GM23338 (cell line): Measurements from ENCODE around the gene DNAJC6. TPM values are rescaled to one million over a fixed set of nuclear protein-coding genes. Genes with fewer than 3 reads are reported as not detected.

Experiments
- ATAC-seq: fragments of 200-7000 bp; cut with Tn5 transposase; 3 replicates; pipeline ENCODE4 v1.9.1; 2020
- DNase-seq: peaks from one replicate; pipeline ENCODE4 v3.0.0-alpha.2; 2015; ENCODE audit warnings: low spot score
- H2AFZ ChIP-seq: fragments of 200-600 bp; sonication (generic); 2 replicates; pipeline ENCODE4 v1.8.0; 2016; ENCODE audit warnings: antibody characterized with exemption, mild to moderate bottlenecking, moderate library complexity
- H3F3A ChIP-seq: fragments of 200-600 bp; sonication (generic); replicated peaks from 2 replicates; pipeline ENCODE4 v1.8.0; 2017; ENCODE audit warnings: antibody characterized with exemption, mixed run types, low read depth
- H3K27ac ChIP-seq: fragments of 200-600 bp; sonication (generic); 2 replicates; pipeline ENCODE4 v1.6.1; 2016; ENCODE audit warnings: low read depth
- H3K27me3 ChIP-seq: fragments of 200-600 bp; sonication (generic); 2 replicates; pipeline ENCODE4 v1.8.0; 2016; ENCODE audit warnings: mild to moderate bottlenecking, mixed run types, moderate library complexity; ENCODE audit not compliant: insufficient read depth
- H3K36me3 ChIP-seq: fragments of 200-600 bp; sonication (generic); 2 replicates; pipeline ENCODE4 v1.8.0; 2016; ENCODE audit warnings: mild to moderate bottlenecking; ENCODE audit not compliant: insufficient read depth
- H3K4me1 ChIP-seq: fragments of 200-600 bp; sonication (generic); 2 replicates; pipeline ENCODE4 v1.8.0; 2016; ENCODE audit warnings: mild to moderate bottlenecking, moderate library complexity; ENCODE audit not compliant: insufficient read depth
- H3K4me2 ChIP-seq: fragments of 200-600 bp; sonication (generic); 2 replicates; pipeline ENCODE4 v1.7.1; 2017; ENCODE audit warnings: mixed run types
- H3K4me3 ChIP-seq: fragments of 200-600 bp; sonication (generic); 2 replicates; pipeline ENCODE4 v1.6.1; 2016; ENCODE audit warnings: mixed run types
- H3K79me2 ChIP-seq: fragments of 200-600 bp; sonication (generic); replicated peaks from 2 replicates; pipeline ENCODE4 v1.8.0; 2017; ENCODE audit warnings: mild to moderate bottlenecking; ENCODE audit not compliant: insufficient read depth
- H3K9me2 ChIP-seq: fragments of 200-600 bp; sonication (generic); 2 replicates; pipeline ENCODE4 v1.8.0; 2017; ENCODE audit not compliant: insufficient read depth
- H4K20me1 ChIP-seq: fragments of 200-600 bp; sonication (generic); replicated peaks from 2 replicates; pipeline ENCODE4 v1.8.0; 2017; ENCODE audit warnings: mild to moderate bottlenecking; ENCODE audit not compliant: insufficient read depth
- H3K27ac Mint-ChIP-seq: 2 replicates; pipeline ENCODE4 v1.8.0; 2020; ENCODE audit warnings: inconsistent platforms, mild to moderate bottlenecking, moderate library complexity, mixed read lengths
- H3K27me3 Mint-ChIP-seq: 3 replicates; pipeline ENCODE4 v1.8.0; 2022; ENCODE audit warnings: low read depth, mild to moderate bottlenecking, moderate library complexity, mixed read lengths, inconsistent platforms; ENCODE audit not compliant: insufficient read depth, poor library complexity
- H3K36me3 Mint-ChIP-seq: 3 replicates; pipeline ENCODE4 v1.8.0; 2021; ENCODE audit warnings: low read depth, mild to moderate bottlenecking, inconsistent platforms, moderate library complexity, mixed read lengths
- H3K4me1 Mint-ChIP-seq: 3 replicates; pipeline ENCODE4 v1.8.0; 2020; ENCODE audit warnings: mild to moderate bottlenecking, inconsistent platforms, mixed read lengths
- H3K4me3 Mint-ChIP-seq: 3 replicates; pipeline ENCODE4 v1.8.0; 2021; ENCODE audit warnings: moderate library complexity, mild to moderate bottlenecking, inconsistent platforms, mixed read lengths
- H3K9me3 Mint-ChIP-seq: 3 replicates; pipeline ENCODE4 v1.8.0; 2020; ENCODE audit warnings: moderate library complexity, mild to moderate bottlenecking, inconsistent platforms, mixed read lengths
- CREB1 ChIP-seq: fragments of 250-450 bp; sonication (Bioruptor Pico); IDR thresholded peaks from 2 replicates; pipeline ENCODE4 v1.5.0; 2020; ENCODE audit warnings: low read depth, mild to moderate bottlenecking, moderate library complexity
- EZH2 ChIP-seq: fragments of 200-600 bp; sonication (generic); IDR thresholded peaks from one replicate; pipeline ENCODE4 v1.8.0; 2017; ENCODE audit warnings: antibody characterized with exemption, mild to moderate bottlenecking, low read depth; ENCODE audit not compliant: unreplicated experiment
- EZH2phosphoT487 ChIP-seq: fragments of 200-600 bp; sonication (generic); IDR thresholded peaks from one replicate; pipeline ENCODE4 v1.8.1; 2018; ENCODE audit warnings: antibody characterized with exemption; ENCODE audit not compliant: unreplicated experiment
- JUNB ChIP-seq: IDR thresholded peaks from one replicate; pipeline ENCODE4 v1.6.1; 2016; ENCODE audit warnings: antibody characterized with exemption; ENCODE audit not compliant: unreplicated experiment
- NANOG ChIP-seq: IDR thresholded peaks from 2 replicates; pipeline ENCODE4 v1.6.1; 2016; ENCODE audit warnings: antibody characterized with exemption, borderline replicate concordance
- POLR2AphosphoS5 ChIP-seq: IDR thresholded peaks from 2 replicates; pipeline ENCODE4 v1.6.1; 2016; ENCODE audit warnings: antibody characterized with exemption, low read depth
- STAT1 ChIP-seq: IDR thresholded peaks from one replicate; pipeline ENCODE4 v1.6.1; 2016; ENCODE audit warnings: antibody characterized with exemption; ENCODE audit not compliant: unreplicated experiment
- ZNF114 ChIP-seq: fragments of 250-450 bp; sonication (Bioruptor Pico); IDR thresholded peaks from 2 replicates; pipeline ENCODE4 v1.5.0; 2020; ENCODE audit warnings: mild to moderate bottlenecking, moderate library complexity
- polyA plus RNA-seq: library from polyadenylated mRNA; unstranded; fragments of >200 nt; fragmentation: Nextera tagmentation; extraction: Ambion mirVana; gene quantifications from 2 replicates; pipeline ENCODE4 v1.2.1, GENCODE V29; 2016
- total RNA-seq: library from RNA; depleted of rRNA; stranded (reverse); fragments of >200 nt; shearing (Covaris generic); gene quantifications from 2 replicates; pipeline ENCODE4 v1.2.3, GENCODE V29; 2014
- TF ChIP-seq, protein P1 (sequence below): IDR thresholded peaks from one replicate; pipeline ENCODE4 v1.6.1; 2018; ENCODE audit warnings: antibody characterized with exemption; ENCODE audit not compliant: unreplicated experiment
- TF ChIP-seq, protein P2 (sequence below): fragments of 250-450 bp; sonication (Bioruptor Pico); IDR thresholded peaks from 2 replicates; pipeline ENCODE4 v1.5.0; 2020; ENCODE audit warnings: mild to moderate bottlenecking, moderate library complexity
- TF ChIP-seq, protein P3 (sequence below): IDR thresholded peaks from 2 replicates; pipeline ENCODE4 v1.6.1; 2016; ENCODE audit warnings: antibody characterized with exemption

Gene DNAJC6
- total and polyA plus RNA-seq, 2 experiments from 2014 or later: 2.4 to 7.4 TPM

DNA sequence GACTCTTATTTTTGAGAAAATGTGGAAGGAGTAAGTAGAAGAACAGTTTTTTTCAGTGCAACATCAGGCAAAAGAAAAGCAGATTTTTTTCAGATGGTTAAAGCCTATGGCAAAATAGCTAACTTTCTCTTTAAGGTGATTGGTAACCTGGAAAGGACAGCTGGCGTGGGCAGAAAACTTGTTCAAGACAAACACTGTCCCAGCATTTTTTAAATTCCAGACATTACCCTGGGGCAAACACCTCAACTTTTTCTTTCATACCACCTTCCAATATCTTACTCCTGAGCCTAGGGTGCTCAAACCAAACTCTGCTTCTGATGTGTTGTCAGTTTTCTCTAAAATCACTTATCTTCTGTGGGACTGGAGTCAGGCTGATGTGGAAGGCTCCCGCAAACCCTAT lies 108.4 kb downstream of the DNAJC6 start:
- no peak overlapping the region for H2AFZ ChIP-seq
- Mint-ChIP-seq H3K4me3 (no peak overlapping the region), H3K27ac (no peak overlapping the region)

More for the DNA sequence above, 108.4 kb downstream of the DNAJC6 start:
- H3K4me1 ChIP-seq: peaks cover 27% of the 10 kb centered on the region
- no peak overlapping the region for H3K4me2 ChIP-seq
- Mint-ChIP-seq H3K36me3 (no peaks in the 10 kb centered on the region), H3K27me3 (no peaks in the 10 kb centered on the region), H3K4me1 (peaks cover 30% of the 10 kb centered on the region), H3K9me3 (peaks cover 6% of the 10 kb centered on the region; the same call in 1 of the 3 replicates)
- H3K36me3 ChIP-seq: no peaks in the 10 kb centered on the region
- no peak overlapping the region for H3K27ac ChIP-seq
- peak; percentile 31 for DNase-seq
- H3K79me2 ChIP-seq: peaks cover 15% of the 10 kb centered on the region
- TF ChIP-seq ZNF114 (no peak), EZH2 (no peak), CREB1 (CRISPR knock-in tag) (no peak), STAT1 (no peak), POLR2AphosphoS5 (no peak), JUNB (no peak), NANOG (no peak), EZH2phosphoT487 (no peak)
- TF ChIP-seq, protein P1, sequence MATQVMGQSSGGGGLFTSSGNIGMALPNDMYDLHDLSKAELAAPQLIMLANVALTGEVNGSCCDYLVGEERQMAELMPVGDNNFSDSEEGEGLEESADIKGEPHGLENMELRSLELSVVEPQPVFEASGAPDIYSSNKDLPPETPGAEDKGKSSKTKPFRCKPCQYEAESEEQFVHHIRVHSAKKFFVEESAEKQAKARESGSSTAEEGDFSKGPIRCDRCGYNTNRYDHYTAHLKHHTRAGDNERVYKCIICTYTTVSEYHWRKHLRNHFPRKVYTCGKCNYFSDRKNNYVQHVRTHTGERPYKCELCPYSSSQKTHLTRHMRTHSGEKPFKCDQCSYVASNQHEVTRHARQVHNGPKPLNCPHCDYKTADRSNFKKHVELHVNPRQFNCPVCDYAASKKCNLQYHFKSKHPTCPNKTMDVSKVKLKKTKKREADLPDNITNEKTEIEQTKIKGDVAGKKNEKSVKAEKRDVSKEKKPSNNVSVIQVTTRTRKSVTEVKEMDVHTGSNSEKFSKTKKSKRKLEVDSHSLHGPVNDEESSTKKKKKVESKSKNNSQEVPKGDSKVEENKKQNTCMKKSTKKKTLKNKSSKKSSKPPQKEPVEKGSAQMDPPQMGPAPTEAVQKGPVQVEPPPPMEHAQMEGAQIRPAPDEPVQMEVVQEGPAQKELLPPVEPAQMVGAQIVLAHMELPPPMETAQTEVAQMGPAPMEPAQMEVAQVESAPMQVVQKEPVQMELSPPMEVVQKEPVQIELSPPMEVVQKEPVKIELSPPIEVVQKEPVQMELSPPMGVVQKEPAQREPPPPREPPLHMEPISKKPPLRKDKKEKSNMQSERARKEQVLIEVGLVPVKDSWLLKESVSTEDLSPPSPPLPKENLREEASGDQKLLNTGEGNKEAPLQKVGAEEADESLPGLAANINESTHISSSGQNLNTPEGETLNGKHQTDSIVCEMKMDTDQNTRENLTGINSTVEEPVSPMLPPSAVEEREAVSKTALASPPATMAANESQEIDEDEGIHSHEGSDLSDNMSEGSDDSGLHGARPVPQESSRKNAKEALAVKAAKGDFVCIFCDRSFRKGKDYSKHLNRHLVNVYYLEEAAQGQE: no peak
- TF ChIP-seq, protein P2, sequence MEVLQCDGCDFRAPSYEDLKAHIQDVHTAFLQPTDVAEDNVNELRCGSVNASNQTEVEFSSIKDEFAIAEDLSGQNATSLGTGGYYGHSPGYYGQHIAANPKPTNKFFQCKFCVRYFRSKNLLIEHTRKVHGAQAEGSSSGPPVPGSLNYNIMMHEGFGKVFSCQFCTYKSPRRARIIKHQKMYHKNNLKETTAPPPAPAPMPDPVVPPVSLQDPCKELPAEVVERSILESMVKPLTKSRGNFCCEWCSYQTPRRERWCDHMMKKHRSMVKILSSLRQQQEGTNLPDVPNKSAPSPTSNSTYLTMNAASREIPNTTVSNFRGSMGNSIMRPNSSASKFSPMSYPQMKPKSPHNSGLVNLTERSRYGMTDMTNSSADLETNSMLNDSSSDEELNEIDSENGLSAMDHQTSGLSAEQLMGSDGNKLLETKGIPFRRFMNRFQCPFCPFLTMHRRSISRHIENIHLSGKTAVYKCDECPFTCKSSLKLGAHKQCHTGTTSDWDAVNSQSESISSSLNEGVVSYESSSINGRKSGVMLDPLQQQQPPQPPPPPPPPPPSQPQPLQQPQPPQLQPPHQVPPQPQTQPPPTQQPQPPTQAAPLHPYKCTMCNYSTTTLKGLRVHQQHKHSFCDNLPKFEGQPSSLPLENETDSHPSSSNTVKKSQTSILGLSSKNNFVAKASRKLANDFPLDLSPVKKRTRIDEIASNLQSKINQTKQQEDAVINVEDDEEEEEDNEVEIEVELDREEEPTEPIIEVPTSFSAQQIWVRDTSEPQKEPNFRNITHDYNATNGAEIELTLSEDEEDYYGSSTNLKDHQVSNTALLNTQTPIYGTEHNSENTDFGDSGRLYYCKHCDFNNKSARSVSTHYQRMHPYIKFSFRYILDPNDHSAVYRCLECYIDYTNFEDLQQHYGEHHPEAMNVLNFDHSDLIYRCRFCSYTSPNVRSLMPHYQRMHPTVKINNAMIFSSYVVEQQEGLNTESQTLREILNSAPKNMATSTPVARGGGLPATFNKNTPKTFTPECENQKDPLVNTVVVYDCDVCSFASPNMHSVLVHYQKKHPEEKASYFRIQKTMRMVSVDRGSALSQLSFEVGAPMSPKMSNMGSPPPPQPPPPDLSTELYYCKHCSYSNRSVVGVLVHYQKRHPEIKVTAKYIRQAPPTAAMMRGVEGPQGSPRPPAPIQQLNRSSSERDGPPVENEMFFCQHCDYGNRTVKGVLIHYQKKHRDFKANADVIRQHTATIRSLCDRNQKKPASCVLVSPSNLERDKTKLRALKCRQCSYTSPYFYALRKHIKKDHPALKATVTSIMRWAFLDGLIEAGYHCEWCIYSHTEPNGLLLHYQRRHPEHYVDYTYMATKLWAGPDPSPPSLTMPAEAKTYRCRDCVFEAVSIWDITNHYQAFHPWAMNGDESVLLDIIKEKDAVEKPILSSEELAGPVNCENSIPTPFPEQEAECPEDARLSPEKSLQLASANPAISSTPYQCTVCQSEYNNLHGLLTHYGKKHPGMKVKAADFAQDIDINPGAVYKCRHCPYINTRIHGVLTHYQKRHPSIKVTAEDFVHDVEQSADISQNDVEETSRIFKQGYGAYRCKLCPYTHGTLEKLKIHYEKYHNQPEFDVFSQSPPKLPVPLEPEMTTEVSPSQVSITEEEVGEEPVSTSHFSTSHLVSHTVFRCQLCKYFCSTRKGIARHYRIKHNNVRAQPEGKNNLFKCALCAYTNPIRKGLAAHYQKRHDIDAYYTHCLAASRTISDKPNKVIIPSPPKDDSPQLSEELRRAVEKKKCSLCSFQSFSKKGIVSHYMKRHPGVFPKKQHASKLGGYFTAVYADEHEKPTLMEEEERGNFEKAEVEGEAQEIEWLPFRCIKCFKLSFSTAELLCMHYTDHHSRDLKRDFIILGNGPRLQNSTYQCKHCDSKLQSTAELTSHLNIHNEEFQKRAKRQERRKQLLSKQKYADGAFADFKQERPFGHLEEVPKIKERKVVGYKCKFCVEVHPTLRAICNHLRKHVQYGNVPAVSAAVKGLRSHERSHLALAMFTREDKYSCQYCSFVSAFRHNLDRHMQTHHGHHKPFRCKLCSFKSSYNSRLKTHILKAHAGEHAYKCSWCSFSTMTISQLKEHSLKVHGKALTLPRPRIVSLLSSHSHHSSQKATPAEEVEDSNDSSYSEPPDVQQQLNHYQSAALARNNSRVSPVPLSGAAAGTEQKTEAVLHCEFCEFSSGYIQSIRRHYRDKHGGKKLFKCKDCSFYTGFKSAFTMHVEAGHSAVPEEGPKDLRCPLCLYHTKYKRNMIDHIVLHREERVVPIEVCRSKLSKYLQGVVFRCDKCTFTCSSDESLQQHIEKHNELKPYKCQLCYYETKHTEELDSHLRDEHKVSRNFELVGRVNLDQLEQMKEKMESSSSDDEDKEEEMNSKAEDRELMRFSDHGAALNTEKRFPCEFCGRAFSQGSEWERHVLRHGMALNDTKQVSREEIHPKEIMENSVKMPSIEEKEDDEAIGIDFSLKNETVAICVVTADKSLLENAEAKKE (CRISPR knock-in tag): no peak
- TF ChIP-seq, protein P3, sequence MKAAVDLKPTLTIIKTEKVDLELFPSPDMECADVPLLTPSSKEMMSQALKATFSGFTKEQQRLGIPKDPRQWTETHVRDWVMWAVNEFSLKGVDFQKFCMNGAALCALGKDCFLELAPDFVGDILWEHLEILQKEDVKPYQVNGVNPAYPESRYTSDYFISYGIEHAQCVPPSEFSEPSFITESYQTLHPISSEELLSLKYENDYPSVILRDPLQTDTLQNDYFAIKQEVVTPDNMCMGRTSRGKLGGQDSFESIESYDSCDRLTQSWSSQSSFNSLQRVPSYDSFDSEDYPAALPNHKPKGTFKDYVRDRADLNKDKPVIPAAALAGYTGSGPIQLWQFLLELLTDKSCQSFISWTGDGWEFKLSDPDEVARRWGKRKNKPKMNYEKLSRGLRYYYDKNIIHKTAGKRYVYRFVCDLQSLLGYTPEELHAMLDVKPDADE: no peak
- no peaks in the 10 kb centered on the region for H3K27me3 ChIP-seq
- no peaks in the 10 kb centered on the region for H4K20me1 ChIP-seq
- H3K9me2 ChIP-seq: no peaks in the 10 kb centered on the region
- no peak overlapping the region for H3K4me3 ChIP-seq
- H3F3A ChIP-seq: peaks cover 11% of the 10 kb centered on the region; the same call in 1 of the 2 replicates
- ATAC-seq: no peak
